AG09319 (cell line): ENCODE results near the gene RBMS2.

ENCODE experiments used
- DNase-seq: peaks from one replicate; pipeline ENCODE4 v3.0.0-alpha.2; 2010; ENCODE audit warnings: low read depth; ENCODE audit errors: extremely low read depth
- TF ChIP-seq, protein P1 (sequence below): IDR thresholded peaks from 2 replicates; pipeline ENCODE4 v1.5.1; 2011; ENCODE audit warnings: low read depth, mild to moderate bottlenecking, inconsistent platforms, low read length, moderate library complexity

The RBMS2 gene

DNA sequence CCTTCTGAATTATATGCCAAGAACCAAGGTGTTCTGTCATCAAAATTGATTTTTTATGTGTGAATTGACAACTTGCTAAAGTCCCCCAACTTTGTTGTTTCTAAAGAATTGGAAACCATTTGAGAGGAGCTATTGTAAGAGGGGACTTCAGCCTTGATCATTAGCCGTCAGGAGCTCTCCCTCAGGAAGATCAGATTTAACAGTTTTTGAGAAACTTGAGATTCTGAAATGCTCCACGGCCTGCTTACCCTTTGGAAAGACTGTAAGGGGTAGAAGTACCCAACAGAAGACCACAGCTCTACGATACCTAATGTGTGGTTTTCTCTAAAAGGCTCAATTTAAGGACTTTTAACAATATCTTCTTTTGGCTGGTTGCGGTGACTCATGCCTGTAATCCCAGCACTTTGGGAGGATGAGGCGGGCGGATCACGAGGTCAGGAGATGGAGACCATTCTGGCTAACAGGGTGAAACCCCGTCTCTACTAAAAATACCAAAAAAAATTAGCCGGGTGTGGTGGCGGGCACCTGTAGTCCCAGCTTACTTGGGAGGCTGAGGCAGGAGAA lies 57.4 kb downstream of the RBMS2 start:
- TF ChIP-seq, protein P1, sequence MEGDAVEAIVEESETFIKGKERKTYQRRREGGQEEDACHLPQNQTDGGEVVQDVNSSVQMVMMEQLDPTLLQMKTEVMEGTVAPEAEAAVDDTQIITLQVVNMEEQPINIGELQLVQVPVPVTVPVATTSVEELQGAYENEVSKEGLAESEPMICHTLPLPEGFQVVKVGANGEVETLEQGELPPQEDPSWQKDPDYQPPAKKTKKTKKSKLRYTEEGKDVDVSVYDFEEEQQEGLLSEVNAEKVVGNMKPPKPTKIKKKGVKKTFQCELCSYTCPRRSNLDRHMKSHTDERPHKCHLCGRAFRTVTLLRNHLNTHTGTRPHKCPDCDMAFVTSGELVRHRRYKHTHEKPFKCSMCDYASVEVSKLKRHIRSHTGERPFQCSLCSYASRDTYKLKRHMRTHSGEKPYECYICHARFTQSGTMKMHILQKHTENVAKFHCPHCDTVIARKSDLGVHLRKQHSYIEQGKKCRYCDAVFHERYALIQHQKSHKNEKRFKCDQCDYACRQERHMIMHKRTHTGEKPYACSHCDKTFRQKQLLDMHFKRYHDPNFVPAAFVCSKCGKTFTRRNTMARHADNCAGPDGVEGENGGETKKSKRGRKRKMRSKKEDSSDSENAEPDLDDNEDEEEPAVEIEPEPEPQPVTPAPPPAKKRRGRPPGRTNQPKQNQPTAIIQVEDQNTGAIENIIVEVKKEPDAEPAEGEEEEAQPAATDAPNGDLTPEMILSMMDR = no peak
- no peak for DNase-seq

DNA sequence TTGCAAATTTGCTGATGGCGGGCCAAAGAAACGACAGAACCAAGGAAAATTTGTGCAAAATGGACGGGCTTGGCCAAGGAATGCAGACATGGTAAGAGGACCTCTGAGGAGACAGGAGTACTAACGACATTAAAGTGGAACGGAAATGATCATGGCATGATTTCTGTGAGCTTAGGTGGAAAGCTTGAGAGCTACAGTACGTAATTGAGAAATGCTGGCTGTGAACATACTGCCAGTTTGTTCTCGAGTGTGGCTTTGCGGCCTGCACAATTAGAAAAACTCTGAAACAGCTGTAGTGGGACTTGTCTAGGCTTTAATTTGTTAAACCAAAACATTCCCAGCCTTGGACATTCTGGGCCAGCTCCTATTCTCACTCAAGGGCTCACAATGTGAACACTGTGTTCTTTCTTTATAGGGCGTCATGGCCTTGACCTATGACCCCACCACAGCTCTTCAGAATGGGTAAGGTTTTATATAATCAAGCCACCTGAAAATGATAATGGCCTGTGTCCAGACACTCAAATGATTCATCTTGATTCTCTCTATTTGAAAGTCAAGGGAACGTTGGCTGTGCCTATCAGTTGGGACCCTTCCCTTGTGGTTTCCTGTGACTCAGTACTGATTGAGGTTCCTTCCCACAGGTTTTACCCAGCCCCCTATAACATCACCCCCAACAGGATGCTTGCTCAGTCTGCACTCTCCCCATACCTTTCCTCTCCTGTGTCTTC lies 60.0 kb downstream of the RBMS2 start:
- no peak for DNase-seq
- TF ChIP-seq, protein P1 = no peak

- TF ChIP-seq, protein P1 = no peak
- DNase-seq = no peak
Observed at GRCh38 chr12:56585098-56585497, 63.5 kb downstream of the RBMS2 start.

DNA sequence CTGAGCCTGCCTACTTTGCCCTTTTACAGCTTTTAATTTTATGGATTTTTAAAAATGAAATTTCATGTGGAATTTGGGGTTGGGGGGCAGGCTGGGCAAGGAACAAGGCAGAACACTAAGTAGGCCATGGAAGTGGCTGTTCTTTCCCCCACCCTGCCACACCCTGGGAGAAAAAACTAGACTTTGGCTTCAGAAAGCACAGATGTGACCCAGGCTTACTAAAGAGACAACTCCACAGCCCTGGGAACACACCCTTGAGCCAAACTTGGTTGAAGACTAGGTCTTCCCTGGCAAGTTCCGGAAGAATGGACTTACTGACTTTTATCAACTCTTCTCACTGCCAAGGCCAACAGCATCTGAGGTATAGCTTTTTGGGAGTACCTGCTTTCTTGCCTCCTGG lies 68.2 kb downstream of the RBMS2 start:
- TF ChIP-seq, protein P1 = no peak
- no peak for DNase-seq

GRCh38 chr12:56590237-56590830 lies 68.7 kb downstream of the RBMS2 start:
- TF ChIP-seq, protein P1 = peak; percentile 28
- no peak for DNase-seq

DNA sequence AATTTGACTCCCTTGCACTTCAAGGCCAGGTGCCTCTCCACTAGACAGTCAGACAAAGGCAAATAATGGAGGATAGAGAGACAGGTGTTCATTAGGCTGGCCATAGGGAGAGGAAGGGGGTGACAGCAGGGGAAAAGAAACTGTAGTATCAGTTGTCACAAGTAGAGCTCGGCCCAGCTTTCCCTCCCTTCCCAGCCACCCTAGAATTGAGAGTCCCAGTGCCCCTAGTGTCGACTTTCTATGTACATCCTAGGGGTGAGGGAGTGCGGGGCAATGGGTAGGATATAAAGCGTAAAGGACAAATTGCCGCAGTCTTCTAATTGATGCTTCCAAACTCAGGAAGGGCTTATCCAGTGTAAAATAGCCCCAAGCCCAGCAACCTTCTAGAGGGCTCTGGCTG lies 69.5 kb downstream of the RBMS2 start:
- TF ChIP-seq, protein P1 = no peak

DNA sequence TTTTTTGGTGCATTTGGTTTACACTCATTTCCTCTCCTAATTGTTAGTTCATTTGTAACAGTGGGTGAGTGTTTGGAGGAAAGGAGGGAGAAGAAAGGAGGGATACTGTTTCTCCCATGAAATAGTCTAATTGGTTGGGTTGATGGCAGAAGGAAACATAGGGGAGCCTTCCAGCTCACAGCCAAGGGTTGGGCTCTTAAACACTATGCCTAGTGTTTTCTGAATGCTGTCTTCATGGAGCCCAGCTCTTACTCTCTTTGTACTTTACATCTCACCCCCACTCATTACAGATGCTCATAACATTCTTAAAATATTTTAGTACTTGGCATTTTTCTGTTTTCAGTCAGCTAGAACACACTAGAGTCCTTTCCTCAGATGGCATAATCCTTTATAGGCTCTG lies 70.3 kb downstream of the RBMS2 start:
- DNase-seq = no peak
- TF ChIP-seq, protein P1 = no peak

More for the DNA sequence above, 69.5 kb downstream of the RBMS2 start:
- no peak for DNase-seq
